Activated CD8-positive, alpha-beta memory T cell treated with anti-CD3 and anti-CD28 coated beads for 4 hours (primary cell): ENCODE results near the gene LGALSL.

Source experiments
- DNase-seq, 2 donors: peaks; one replicate each; pipeline ENCODE4 v3.0.0-alpha.2; 2020; ENCODE audit warnings: low read depth in 2 of 2

Gene LGALSL

GRCh38 chr2:64453770-64454385 is at the start of gene LGALSL:
Gene LGALSL (plus strand): TSS chr2:64454162. CDS start chr2:64454546, 384 bp downstream.
- no peak for DNase-seq

GRCh38 chr2:64404743-64405142 is 49.2 kb upstream of the LGALSL start:
- DNase-seq: no peak

GRCh38 chr2:64405581-64406406 is 48.2 kb upstream of the LGALSL start:
- no peak for DNase-seq

- DNase-seq: no peak
Measured at GRCh38 chr2:64406407-64406774, 47.6 kb upstream of the LGALSL start.

GRCh38 chr2:64408031-64408430 is 45.9 kb upstream of the LGALSL start:
- DNase-seq: no peak

- DNase-seq: no peak
Measured at GRCh38 chr2:64410671-64411070, 43.3 kb upstream of the LGALSL start.

- DNase-seq: no peak
Measured at GRCh38 chr2:64412671-64413070, 41.3 kb upstream of the LGALSL start.

- DNase-seq: no peak
Measured at GRCh38 chr2:64414736-64415435, 39.1 kb upstream of the LGALSL start.

- no peak for DNase-seq
Measured at GRCh38 chr2:64417624-64418023, 36.3 kb upstream of the LGALSL start.

GRCh38 chr2:64419596-64420165 is 34.3 kb upstream of the LGALSL start:
- DNase-seq: no peak

GRCh38 chr2:64420677-64421076 is 33.3 kb upstream of the LGALSL start:
- DNase-seq: no peak

- DNase-seq: no peak
Measured at GRCh38 chr2:64421201-64421600, 32.8 kb upstream of the LGALSL start.

GRCh38 chr2:64422466-64422865 is 31.5 kb upstream of the LGALSL start:
- DNase-seq: no peak

GRCh38 chr2:64423303-64423702 is 30.7 kb upstream of the LGALSL start:
- no peak for DNase-seq

- DNase-seq: no peak
Measured at GRCh38 chr2:64424416-64424987, 29.5 kb upstream of the LGALSL start.

- DNase-seq: no peak
Measured at GRCh38 chr2:64426183-64426952, 27.6 kb upstream of the LGALSL start.

GRCh38 chr2:64434039-64434657 is 19.8 kb upstream of the LGALSL start:
- no peak for DNase-seq

GRCh38 chr2:64437883-64438282 is 16.1 kb upstream of the LGALSL start:
- no peak for DNase-seq

GRCh38 chr2:64439194-64439593 is 14.8 kb upstream of the LGALSL start:
- DNase-seq: no peak

- DNase-seq: no peak
Measured at GRCh38 chr2:64440843-64441242, 13.1 kb upstream of the LGALSL start.

- DNase-seq: no peak
Measured at GRCh38 chr2:64442277-64442676, 11.7 kb upstream of the LGALSL start.
